Stimulated activated CD8-positive, alpha-beta memory T cell treated with anti-CD3 and anti-CD28 coated beads, Interleukin-12 subunit alpha, Interleukin-12 subunit beta, amount 100 ng/mL, for 1 hour (primary cell): Measurements from ENCODE around the gene RCN2.
"Not testable (repeated sequence)": the region's sequence is repeated elsewhere in the genome, so short reads cannot be mapped to it uniquely, and the experiment has no call there.

Experiments
- DNase-seq: peaks from one replicate; pipeline ENCODE4 v3.0.0-alpha.2; 2020; ENCODE audit warnings: low read depth

RCN2 gene, protein sequence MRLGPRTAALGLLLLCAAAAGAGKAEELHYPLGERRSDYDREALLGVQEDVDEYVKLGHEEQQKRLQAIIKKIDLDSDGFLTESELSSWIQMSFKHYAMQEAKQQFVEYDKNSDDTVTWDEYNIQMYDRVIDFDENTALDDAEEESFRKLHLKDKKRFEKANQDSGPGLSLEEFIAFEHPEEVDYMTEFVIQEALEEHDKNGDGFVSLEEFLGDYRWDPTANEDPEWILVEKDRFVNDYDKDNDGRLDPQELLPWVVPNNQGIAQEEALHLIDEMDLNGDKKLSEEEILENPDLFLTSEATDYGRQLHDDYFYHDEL

DNA sequence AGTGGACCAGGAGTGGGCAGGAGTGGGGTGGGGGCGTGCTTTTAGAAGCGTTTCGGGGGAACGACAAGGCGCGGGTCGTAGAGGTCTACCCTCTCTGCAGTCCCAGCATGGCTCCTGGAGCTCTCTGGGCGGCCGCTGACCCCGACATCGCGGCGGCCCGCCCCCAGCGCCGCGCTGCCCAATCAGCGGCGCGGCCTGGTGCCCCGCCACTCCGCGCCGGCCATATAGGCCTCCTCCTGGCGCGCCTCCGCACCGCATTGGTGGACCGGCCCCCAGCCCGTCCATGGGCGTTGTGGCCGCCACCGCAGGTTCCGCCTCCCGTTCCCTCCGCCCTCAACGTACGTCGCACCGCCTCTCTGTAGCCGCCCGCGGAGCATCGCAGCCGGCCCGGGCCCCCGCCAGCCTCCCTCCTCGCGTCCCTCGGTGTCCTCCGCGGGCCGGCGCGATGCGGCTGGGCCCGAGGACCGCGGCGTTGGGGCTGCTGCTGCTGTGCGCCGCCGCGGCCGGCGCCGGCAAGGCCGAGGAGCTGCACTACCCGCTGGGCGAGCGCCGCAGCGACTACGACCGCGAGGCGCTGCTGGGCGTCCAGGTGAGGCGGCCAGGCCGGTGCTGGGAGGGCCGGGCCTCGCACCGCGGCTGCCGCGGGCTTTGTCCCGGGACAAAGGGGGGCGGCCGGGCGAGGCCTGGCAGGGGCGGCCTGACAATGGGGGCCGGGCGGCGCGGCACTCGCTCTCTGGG lies at the start of gene RCN2:
Gene RCN2, plus strand, starts transcription at position 353 of the 738 bp plus-strand sequence. Its CDS starts 93 bp downstream, at position 446.
- peak; percentile 85 for DNase-seq

DNA sequence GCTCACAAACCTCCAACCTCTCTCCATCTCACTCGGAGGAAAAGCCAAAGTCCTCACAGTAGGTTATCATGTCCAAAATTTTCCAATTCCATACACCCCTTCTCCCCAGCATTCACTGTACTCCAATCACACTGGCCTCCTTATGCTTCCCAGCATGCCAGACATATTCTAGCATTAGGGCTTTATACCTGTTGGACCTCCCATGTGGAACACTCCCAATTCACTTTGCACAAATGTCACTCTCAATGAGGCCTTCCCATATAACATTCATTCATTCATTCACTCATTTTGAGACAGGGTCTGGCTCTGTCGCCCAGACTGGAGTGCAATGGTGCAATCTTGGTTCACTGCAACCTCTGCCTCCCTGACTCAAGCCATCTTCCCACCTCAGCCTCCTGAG lies 46.3 kb upstream of the RCN2 start:
- no peak for DNase-seq

DNA sequence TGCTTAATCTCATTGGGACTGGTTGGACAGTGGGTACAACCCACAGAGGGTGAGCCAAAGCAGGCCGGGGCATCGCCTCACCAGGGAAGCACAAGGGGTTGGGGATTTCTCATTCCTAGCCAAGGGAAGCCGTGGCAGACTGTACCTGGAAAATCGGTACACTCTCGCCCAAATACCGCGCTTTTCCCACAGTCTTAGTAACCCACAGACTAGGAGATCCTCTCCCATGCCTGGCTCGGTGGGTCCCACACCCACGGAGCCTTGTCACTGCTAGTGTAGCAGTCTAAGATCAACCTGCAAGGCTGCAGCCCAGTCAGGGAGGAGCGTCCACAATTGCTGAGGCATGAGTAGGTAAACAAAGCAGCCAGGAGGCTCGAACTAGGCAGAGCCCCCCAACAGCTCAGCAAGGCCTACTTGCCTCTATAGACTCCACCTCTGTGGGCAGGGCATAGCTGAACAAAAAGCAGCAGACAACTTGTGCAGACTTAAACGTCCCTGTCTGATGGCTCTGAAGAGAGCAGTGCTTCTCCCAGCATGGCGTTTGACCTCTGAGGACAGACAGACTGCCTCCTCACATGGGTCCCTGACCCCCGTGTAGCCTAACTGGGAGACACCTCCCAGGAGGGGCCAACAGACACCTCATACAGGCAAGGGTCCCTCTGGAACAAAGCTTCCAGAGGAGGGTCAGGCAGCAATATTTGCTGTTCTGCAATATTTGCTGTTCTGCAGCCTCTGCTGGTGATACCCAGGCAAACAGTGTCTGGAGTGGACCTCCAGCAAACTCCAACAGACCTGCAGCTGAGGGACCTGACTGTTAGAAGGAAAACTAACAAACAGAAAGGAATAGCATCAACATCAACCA lies 44.0 kb upstream of the RCN2 start:
- DNase-seq = not testable (repeated sequence)

DNA sequence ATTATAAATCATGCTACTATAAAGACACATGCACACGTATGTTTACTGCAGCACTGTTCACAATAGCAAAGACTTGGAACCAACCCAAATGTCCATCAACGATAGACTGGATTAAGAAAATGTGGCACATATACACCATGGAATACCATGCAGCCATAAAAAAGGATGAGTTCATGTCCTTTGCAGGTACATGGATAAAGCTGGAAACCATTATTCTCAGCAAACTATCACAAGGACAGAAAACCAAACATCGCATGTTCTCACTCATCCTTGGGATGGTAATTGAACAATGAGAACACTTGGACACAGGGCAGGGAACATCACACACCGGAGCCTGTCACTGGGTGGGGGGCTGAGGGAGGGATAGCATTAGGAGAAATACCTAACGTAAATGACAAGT lies 38.7 kb upstream of the RCN2 start:
- not testable (repeated sequence) for DNase-seq

DNA sequence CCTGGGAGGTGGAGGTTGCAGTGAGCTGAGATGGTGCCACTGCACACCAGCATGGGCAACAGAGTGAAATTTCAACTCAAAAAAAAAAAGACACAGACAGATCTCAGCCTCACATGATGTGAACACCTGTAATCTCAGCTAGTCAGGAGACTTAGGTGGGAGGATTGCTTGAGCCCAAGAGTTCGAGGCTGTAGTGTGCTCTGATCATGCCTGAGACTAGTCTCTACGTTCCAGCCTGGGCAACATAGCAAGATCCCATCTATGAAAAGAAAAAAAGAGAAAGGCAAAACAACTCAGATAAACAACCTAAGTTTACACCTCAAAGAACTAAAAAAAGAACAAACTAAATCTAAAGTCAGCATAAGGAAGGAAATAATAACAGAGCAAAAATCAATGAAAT lies 37.4 kb upstream of the RCN2 start:
- DNase-seq = no peak

DNA sequence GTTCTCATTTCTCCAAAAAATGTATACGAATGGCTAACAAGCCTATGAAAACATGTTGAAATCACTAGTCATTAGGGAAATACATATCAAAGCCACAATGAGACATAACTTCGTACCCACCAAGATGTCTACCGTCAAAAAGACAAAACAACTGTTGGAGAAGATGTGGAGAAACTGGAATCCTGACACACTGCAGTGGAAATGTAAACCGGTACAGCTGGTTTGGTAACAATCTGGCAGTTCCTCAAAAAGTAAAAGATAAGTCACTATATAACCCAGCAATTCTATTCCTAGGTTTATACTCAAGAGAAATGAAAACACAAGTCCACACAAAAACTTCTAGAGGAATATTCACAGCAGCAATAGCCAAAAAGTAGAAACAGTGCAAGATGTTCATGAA lies 33.4 kb upstream of the RCN2 start:
- DNase-seq = no peak

DNA sequence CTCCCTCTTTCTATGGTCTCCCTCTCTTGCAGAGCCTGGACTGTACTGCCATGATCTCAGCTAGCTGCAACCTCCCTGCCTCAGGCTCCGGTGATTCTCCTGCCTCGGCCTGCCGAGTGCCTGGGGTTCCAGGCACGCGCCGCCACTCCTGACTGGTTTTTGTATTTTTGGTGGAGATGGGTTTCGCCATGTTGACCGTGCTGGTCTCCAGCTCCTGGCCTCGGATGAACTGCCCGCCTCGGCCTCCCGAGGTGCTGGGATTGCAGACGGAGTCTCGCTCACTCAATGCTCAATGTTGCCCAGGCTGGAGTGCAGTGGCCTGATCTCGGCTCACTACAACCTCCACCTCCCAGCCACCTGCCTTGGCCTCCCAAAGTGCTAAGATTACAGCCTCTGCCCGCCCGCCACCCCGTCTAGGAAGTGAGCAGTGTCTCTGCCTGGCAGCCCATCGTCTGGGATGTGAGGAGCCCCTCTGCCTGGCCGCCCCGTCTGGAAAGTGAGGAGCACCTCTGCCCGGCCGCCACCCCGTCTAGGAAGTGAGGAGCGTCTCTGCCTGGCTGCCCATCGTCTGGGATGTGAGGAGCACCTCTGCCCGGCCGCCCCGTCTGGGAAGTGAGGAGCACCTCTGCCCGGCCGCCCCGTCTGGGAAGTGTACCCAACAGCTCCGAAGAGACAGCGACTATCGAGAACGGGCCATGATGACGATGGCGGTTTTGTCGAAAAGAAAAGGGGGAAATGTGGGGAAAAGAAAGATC lies 32.2 kb upstream of the RCN2 start:
- DNase-seq = not testable (repeated sequence)

DNA sequence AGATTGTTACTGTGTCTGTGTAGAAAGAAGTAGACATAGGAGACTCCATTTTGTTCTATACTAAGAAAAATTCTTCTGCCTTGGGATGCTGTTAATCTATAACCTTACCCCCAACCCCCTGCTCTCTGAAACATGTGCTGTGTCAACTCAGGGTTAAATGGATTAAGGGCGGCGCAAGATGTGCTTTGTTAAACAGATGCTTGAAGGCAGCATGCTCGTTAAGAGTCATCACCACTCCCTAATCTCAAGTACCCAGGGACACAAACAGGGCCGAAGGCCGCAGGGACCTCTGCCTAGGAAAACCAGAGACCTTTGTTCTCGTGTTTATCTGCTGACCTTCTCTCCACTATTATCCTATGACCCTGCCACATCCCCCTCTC lies 31.6 kb upstream of the RCN2 start:
- DNase-seq = not testable (repeated sequence)

DNA sequence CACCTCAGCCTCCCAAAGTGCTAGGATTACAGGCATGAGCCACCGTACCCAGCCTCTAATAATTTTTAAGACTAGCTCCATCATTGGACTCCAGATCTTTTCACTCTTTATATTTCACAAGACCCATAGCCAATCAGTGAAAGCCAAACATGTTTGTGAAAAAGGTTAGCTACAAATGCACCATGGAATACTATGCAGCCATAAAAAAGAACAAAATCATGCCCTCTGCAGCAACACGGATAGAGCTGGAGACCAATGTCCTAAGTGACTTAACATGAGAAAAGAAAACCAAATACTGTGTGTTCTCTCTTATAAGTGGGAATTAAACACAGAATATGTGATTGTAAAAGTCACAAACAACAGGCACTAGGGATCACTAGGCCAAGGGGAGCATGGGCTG lies 29.6 kb upstream of the RCN2 start:
- no peak for DNase-seq

DNA sequence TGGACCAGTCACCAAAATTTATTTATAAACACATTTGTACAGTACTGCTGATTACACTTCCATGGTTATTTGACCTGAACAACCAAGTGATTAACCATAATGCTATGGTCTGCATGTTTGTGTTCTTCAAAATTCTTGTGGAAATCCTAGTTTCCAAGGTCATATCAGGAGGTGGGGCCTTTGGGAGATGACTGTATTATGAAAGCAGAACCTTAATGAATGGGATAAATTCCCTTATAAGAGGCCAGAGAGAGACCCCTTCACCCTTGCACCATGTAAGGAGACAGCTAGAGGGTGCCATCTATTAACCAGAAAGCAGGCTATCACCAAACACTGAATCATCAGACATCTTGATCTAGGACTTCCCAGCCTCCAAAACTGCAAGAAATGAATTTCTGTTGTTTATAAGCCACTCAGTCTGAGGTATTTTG lies 28.3 kb upstream of the RCN2 start:
- DNase-seq = no peak

DNA sequence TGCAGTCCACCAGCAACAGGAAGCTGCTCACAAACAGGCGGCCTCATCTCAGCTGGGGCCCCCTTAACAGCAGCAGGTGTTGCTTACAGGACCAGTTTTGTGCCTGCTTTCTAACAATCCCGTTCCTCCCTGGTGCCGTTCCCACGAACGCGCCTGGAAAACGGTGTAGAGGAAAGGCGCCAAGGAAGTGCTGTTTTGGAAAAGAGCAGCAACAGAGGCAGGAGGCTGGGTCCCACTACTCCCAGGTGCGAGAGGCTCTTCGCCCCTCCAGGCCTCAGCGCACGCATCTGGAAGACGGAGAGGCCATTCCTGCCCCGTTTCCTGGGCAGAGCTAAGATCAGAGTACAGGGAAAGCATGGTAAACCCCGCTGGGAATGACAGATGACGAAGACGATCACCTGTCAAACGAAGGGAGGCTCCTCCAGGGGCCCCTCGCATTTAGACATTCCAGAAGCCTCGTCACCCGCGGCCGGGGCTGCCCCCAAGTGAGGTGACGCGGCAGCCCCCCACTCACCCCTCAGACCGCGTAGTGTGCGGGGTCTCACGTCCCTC lies 27.0 kb upstream of the RCN2 start:
- no peak for DNase-seq

DNA sequence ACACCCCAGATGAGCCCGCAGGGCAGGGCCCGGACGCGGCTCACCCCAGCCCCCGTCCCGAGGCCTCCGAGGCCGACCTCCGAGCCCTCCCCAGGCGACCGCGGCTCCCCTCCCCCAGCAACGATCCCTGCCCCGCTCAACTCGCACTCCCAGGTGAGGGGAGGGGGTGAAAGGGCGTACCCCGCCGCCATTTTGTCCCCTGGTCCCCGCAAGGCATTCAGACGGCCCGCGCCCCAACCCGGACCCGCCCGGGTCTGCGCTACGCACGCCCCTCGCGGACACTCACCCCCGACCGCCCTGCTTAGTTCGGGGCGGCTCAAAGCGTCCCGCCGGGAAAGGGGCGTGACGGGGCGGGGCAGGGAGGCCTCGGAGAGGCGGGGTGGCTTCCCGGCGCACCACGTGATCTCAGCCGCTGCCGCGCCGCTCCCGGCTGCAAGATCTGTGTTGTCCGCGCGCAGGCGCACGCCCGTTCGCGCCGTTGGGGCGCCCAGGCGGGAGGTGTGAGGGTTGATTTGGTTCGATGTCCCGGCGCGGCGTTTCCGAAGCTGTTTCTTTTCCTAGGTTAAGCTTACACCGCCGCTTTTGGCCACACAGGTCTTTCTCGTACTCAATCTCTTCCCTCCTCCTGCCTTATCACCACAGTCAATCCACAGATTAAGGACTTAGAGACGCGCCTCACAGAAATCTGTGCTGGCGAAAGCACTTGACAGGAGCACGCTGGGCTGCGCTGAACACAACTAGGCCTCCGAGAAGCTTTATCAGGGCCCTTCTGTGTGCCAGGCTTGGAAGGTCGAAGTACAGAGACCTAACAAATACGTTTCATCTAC lies 26.3 kb upstream of the RCN2 start, which contains the start of gene SCAPER:
Gene SCAPER, minus strand, starts transcription at position 328 of the 827 bp plus-strand sequence. CDS start 21,523 bp downstream, outside the sequence.
- peak; percentile 88 for DNase-seq

DNA sequence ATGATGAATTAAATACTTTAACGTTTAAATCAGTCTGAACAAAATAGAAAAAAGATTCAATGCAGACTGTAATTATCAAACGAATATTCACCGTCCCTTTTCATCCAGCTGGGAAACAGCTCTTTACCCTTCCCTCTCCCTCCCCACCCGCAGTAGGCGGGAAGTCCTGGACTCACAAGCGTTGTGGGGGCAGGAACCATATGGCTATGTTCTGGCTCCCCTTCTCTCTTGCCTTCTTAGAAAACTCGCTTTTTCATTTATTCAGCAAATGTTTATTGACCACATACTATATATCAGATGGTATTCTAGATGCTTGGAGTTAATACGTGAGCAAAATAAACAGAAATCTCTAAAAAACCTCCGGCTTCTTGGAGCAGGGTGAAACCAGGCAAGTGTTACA lies 25.7 kb upstream of the RCN2 start:
- no peak for DNase-seq

DNA sequence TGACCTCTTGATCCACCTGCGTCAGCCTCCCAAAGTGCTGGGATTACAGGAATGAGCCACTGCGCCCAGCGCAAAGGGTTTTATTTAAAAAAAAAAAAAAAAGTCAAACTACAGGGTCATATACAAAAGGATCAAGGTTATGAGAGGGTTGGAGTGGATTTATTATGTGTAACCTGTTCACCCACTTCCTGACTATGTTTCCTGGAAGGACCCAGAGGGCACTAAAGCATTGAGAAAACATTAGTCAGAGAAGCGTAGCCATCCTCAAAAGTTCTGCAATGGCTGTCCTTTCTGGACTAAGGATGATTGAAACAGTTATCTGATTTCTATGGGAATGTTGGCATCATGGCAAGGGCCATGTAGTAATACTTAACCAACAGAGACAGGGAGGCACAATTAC lies 19.1 kb upstream of the RCN2 start:
- DNase-seq = no peak

DNA sequence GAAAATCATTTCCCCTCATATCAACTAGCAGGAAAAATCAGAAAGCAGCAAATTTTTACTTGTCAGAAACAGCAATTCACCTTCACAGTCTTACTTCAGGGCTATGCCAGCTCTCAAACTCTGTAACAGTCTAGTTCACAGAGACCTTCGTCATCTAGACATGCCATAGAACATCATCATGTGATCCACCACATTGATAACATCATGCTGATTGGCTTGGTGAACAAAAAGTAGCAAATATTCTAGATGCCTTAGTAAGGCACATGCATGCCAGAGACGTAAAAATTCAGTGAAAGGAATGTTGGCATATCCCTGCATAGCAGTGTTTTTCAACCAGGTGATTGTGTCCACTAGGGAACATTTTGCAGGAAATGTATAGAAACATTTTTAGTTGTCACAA lies 17.8 kb upstream of the RCN2 start:
- no peak for DNase-seq

DNA sequence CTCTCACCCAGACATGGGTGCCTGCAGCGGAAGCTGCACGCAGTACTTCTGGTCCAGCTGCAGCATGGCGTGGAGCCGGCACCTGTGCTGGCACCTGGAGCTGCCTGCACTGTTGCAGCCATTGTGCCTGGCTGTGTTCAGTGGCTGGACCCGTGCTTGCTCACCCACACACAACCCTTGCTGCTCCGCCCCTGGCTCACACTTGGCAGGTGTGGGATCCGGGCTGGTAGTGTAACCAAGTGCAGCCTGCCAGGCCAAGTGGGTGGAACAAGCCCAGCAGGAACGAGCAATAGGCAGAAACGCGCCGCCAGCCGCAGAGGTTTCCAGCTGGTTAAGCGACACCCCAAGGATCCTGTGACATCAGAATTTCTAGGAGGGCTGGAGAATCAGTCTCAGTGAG lies 15.2 kb upstream of the RCN2 start:
- no peak for DNase-seq

DNA sequence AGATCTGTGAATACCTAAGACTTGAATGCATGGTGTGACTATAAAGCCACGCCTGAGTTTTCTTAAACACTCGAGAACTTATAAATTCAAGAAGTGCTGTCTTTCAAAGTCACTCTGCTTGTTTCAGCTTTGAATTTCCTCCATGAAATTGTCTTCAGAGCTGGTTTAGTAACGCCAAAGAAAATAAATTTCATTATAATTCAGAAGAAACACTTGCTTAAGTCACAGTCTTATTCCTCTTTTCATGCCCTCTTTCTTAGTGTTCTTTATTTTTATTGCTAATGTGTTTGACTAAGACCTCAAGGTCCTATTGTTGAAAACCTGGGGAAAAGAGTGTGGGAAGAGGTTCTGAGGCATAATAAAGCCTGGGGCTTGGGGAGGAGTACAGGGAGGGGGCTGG lies 3.3 kb upstream of the RCN2 start:
- DNase-seq = no peak

DNA sequence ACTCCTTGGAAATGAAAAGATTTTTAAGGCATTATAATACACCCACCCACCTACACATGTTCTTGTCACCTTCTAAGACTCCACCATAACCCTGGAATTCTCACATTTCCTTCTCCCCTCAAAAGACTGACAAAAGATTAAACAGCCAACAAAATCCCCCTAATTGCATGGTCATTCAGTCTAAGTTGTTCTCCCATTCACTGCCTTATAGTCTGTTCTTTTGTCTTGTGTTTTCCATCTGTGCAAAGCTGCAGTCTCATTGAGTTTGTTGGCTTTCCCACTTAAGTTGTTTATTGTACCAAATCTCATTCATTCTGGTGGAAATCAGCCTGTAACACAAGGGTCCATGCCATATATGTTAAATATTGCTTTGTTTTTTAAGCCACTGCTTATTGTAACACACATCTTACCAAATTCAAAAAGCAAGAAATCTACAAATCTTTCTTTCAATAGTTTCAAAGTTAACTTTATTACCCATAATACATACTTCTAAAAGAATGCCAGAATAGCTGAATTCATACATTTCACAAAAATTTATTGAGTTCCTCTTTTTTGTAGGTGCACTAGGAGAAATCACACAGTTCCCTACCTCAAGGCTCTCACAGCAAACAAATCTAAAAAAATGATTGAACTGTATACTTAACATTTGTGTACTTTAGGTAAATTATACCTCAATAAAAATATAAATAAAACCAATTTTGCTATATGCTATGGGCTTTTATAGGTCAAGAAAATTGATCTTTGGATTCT lies 2.4 kb upstream of the RCN2 start:
- no peak for DNase-seq

DNA sequence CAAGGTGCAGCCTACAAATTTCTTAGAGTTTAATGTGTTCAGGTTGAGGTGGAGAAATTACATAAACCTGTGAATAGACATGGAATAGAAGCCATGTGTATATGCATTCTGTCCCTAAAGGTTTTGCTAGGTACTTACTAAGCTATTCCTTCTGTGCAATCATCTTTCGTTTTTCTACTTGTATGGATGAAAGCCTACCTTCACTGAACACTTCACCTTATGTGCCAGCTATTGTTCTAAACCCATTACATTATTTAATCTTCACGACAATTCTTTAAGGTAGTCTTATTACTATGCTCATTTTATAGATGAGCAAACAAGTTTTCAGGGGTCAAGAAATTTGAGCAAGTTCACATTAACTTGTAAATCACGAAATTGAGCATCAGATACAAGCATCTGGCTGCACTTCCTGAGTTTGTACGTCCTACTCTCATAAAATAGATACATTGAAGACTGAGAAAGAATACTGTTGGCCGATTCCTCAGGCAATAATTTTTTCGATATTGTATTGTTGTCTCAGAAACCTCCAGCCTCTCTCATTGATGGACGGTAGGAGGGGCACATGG lies 635 bp upstream of the RCN2 start:
- DNase-seq = no peak
